Right lobe of liver (tissue), 6 donors: Measurements from ENCODE around the gene CYP1A1. TPM values are rescaled to one million over a fixed set of nuclear protein-coding genes. Genes with fewer than 3 reads are reported as not detected.

ENCODE experiments used
- ATAC-seq, 4 donors: fragments of 200-7000 bp; cut with Tn5 transposase; one replicate each; pipeline ENCODE4 v1.9.1; 2020; ENCODE audit warnings: mild to moderate bottlenecking in 4 of 4, moderate library complexity in 4 of 4
- DNase-seq, 3 donors: peaks; one replicate each; pipeline ENCODE4 v3.0.0-alpha.2; 2020
- H3K27ac ChIP-seq, 3 donors: fragments of 200-600 bp; one replicate each; pipeline ENCODE4 v1.8.0; 2022
- H3K27me3 ChIP-seq, 2 donors: fragments of 200-600 bp; one replicate each; pipeline ENCODE4 v1.8.0; 2022
- H3K36me3 ChIP-seq, 4 donors: fragments of 200-600 bp; sonication (generic) in 1 of 4; one replicate each; pipeline versions ENCODE4 v1.5.1 to v1.8.0; 2017 to 2022; ENCODE audit warnings: control low read depth in 1 of 4
- H3K4me1 ChIP-seq, 4 donors: fragments of 200-600 bp; sonication (generic) in 1 of 4; one replicate each; pipeline versions ENCODE4 v1.5.1 to v1.8.0; 2017 to 2022; ENCODE audit warnings: control low read depth in 1 of 4
- H3K4me3 ChIP-seq, 3 donors: fragments of 200-600 bp; one replicate each; pipeline ENCODE4 v1.8.0; 2022
- H3K9me3 ChIP-seq, 4 donors: fragments of 200-600 bp; sonication (generic) in 1 of 4; one replicate each; pipeline versions ENCODE4 v1.5.1 to v1.8.0; 2017 to 2022; ENCODE audit warnings: control low read depth in 1 of 4
- POLR2A ChIP-seq: fragments of 450-650 bp; IDR thresholded peaks from one replicate; pipeline ENCODE4 v1.6.1; 2017; ENCODE audit warnings: antibody characterized with exemption, mild to moderate bottlenecking
- WGBS: methylation state at CpG from one replicate; pipeline ENCODE4 v1.1.6; 2018; ENCODE audit warnings: low coverage, low lambda C conversion rate; ENCODE audit not compliant: insufficient coverage; ENCODE audit errors: missing lambda C conversion rate; 5-methylcytosine and 5-hydroxymethylcytosine counted together
- intact Hi-C, 2 donors: fragments of 100-400 bp; cut with DNase I; formaldehyde crosslinking; loops; one replicate each; pipeline versions ENCODE4 v1.11.2 to v1.14.1; 2022
- total RNA-seq, 6 experiments: library from RNA; depleted of rRNA in 2 of 6; stranded (reverse); fragments of >200 nt in 2 of 6; fragmentation: NEBNext Ultra II Directional in 3 of 6; extraction: Animal tissue kit (Norgen Biotek cat#: 25700) in 3 of 6; gene quantifications; one replicate each; pipeline versions ENCODE4 v1.1.0 to v1.2.4, GENCODE V29; 2016 to 2023
- TF ChIP-seq, protein P1 (sequence below), 4 donors: fragments of 200-600 bp in 3 of 4; fragments of 450-650 bp in 1 of 4; IDR thresholded peaks; one replicate each; pipeline versions ENCODE4 v1.5.1 to v1.8.0; 2016 to 2022; ENCODE audit warnings: antibody characterized with exemption in 4 of 4, mild to moderate bottlenecking in 2 of 4
- donor health status: DM: no; HTN: yes; CAD: no.
- donor health status: DM: no; HTN: no; CAD: no.
- donor health status: DM: no; HTN: no; CAD: no.
- donor health status: DM: no; HTN: yes; CAD: no.
- donor health status: DM: no; HTN: yes; CAD: no.

CYP1A1 gene
- total RNA-seq, 6 experiments from 2014 or later, result 0.31 to 12.5 (median 2.9) TPM

DNA sequence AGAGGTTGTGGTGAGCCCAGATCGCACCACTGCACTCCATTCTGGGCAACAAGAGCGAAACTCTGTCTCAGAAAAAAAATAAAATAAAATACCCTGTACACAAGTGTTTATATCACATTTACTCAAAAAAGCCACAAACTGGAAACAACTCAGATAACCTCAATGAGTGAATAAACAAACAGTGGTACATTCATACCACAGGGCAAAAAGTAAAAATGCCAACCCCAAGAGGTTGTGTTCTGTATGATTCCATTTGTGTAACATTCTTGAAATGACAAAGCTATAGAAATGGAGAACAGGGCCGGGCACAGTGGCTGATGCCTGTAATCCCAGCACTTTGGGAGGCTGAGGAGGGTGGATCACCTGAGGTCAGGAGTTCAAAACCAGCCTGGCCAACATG lies 42.4 kb downstream of the CYP1A1 start:
- TF ChIP-seq, protein P1, sequence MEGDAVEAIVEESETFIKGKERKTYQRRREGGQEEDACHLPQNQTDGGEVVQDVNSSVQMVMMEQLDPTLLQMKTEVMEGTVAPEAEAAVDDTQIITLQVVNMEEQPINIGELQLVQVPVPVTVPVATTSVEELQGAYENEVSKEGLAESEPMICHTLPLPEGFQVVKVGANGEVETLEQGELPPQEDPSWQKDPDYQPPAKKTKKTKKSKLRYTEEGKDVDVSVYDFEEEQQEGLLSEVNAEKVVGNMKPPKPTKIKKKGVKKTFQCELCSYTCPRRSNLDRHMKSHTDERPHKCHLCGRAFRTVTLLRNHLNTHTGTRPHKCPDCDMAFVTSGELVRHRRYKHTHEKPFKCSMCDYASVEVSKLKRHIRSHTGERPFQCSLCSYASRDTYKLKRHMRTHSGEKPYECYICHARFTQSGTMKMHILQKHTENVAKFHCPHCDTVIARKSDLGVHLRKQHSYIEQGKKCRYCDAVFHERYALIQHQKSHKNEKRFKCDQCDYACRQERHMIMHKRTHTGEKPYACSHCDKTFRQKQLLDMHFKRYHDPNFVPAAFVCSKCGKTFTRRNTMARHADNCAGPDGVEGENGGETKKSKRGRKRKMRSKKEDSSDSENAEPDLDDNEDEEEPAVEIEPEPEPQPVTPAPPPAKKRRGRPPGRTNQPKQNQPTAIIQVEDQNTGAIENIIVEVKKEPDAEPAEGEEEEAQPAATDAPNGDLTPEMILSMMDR (IDR thresholded peaks at IDR 0.05), result no peak
- no peak for TF ChIP-seq POLR2A
- Histone ChIP-seq H3K4me1 (no peaks in the 10 kb centered on the region), H3K36me3 (peaks cover 0 to 8% (median 0%) of the 10 kb centered on the region in 4 donors), H3K27me3 (no peaks in the 10 kb centered on the region), H3K4me3 (no peak overlapping the region), H3K9me3 (no peaks in the 10 kb centered on the region), H3K27ac (no peak overlapping the region)
- intact Hi-C loops, result no loop called here
- DNase-seq, result no peak
- WGBS, result 95% methylated on average over 3 of the region's 3 CpGs
- no peak for ATAC-seq

DNA sequence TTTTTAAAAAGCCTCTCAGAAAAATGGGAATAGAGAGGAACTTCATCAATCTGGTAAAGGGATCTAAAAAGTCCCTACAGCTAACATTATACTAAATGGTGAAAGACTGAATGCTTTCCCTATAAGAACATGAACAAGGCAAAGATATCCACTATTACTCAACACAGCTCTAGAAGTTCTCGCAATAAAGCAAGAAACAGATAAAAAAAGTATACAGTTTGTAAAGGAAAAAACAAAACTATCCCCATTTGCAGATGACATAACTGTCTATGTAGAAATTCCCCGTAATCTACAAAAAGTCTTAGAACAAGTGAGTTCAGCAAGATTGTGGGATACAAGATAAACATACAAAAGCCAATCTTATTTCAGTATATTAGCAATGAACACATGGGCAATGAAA lies 44.9 kb downstream of the CYP1A1 start:
- Histone ChIP-seq H3K4me1 (no peaks in the 10 kb centered on the region), H3K36me3 (peaks cover 0 to 3% (median under 1%) of the 10 kb centered on the region in 4 donors), H3K27ac (no peak overlapping the region), H3K9me3 (no peaks in the 10 kb centered on the region), H3K27me3 (no peaks in the 10 kb centered on the region), H3K4me3 (no peak overlapping the region)
- intact Hi-C loops, result no loop called here
- no peak for ATAC-seq
- DNase-seq, result no peak
- WGBS, result 78% methylated on average over 2 of the region's 2 CpGs
- TF ChIP-seq POLR2A, result no peak
- TF ChIP-seq, protein P1 (IDR thresholded peaks at IDR 0.05), result no peak

DNA sequence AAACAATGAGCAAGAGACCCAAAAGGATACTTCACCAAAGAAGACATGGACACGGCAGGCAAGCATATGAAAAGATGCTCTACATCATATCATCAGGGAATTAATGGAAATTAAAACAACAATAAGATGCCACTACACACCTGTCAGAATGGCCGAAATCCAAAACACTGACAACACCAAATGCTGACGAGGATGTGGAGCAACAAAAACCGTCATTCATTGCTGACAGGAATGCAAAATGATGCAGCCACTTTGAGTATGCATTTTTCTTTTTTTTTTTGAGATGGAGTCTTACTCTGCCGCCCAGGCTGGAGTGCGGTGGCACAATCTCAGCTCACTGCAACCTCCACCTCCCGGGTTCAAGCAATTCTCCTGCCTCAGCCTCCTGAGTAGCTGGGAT lies 48.5 kb downstream of the CYP1A1 start:
- intact Hi-C loops, result no loop called here
- no peak for TF ChIP-seq POLR2A
- TF ChIP-seq, protein P1 (IDR thresholded peaks at IDR 0.05), result no peak
- Histone ChIP-seq H3K9me3 (no peaks in the 10 kb centered on the region), H3K27me3 (no peaks in the 10 kb centered on the region), H3K36me3 (peaks cover 0 to 21% (median 4%) of the 10 kb centered on the region in 4 donors), H3K27ac (no peak overlapping the region), H3K4me1 (no peaks in the 10 kb centered on the region), H3K4me3 (no peak overlapping the region)
- DNase-seq (no peak), ATAC-seq (no peak)
- WGBS, result 96% methylated on average over 7 of the region's 7 CpGs

DNA sequence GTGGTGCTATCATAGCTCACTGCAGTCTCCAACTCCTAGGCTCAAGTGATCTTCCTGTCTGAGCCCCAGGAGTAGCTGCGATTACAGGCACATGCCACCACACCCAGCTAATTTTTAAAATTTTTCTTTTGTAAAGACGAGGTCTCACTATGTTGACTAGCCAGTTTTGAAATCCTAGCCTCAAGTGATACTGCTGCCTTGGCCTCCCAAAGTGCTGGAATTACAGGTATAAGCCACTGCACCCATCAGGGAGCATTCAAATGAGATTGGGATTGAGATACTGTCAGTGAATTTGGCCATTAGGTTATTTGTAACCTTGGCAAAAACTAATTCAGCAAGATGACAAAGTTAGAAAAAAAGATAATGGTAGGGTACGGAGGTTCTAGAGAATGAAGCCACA lies 51.2 kb downstream of the CYP1A1 start:
- Histone ChIP-seq H3K27ac (no peak overlapping the region), H3K36me3 (peaks cover 0 to 31% (median 10%) of the 10 kb centered on the region in 4 donors), H3K9me3 (no peaks in the 10 kb centered on the region), H3K4me1 (no peaks in the 10 kb centered on the region), H3K27me3 (no peaks in the 10 kb centered on the region), H3K4me3 (no peak overlapping the region)
- no peak for ATAC-seq
- no peak for DNase-seq
- no peak for TF ChIP-seq POLR2A
- TF ChIP-seq, protein P1 (IDR thresholded peaks at IDR 0.05), result no peak
- intact Hi-C loops, result no loop called here
- WGBS, result 91% methylated on average over 3 of the region's 3 CpGs

DNA sequence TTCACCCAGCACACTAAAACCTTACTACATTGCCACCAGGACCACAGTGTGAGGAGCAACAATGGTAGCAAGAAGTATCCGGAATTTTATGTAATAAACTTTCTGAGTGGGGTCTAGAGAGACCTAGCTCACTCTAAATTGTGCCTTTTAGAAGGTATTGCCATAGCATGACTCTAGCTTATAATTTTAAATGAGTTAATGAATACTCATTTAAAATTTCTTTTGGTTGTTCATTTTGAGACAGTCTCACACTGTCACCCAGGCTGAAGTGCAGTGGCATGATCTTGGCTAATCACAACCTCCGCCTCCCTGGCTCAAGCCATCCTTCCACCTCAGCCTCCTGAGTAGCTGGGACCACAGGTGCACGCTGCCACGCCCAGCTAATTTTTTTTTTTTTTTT lies 55.7 kb downstream of the CYP1A1 start:
- Histone ChIP-seq H3K27ac (no peak overlapping the region), H3K9me3 (no peaks in the 10 kb centered on the region), H3K4me1 (peaks cover 0 to 12% (median 6%) of the 10 kb centered on the region in 4 donors), H3K4me3 (no peak overlapping the region), H3K36me3 (peaks cover 0 to 33% (median 9%) of the 10 kb centered on the region in 4 donors), H3K27me3 (no peaks in the 10 kb centered on the region)
- TF ChIP-seq, protein P1 (IDR thresholded peaks at IDR 0.05), result no peak
- no peak for TF ChIP-seq POLR2A
- 88% methylated on average over 4 of the region's 4 CpGs for WGBS
- DNase-seq (no peak), ATAC-seq (no peak)
- intact Hi-C loops, result no loop called here
